NCI-H524 (cell line): ENCODE results near the gene FZD8.

ENCODE experiments used
- DNase-seq, 2 experiments: peaks; one replicate each; lab custom pipeline; 2025; lab: John Stamatoyannopoulos, UW

Gene FZD8

GRCh38 chr10:35640951-35641675 is 983 bp downstream of the FZD8 start:
- DNase-seq = peak in 1 of 2 experiments; percentile 43

- peak in 1 of 2 experiments; percentile 40 for DNase-seq
Observed at GRCh38 chr10:35640474-35640873, 1.6 kb downstream of the FZD8 start.

- peak in 1 of 2 experiments; percentile 40 for DNase-seq
Observed at GRCh38 chr10:35639728-35640401, 2.2 kb downstream of the FZD8 start.

- DNase-seq = peak in 1 of 2 experiments; percentile 32
Observed at GRCh38 chr10:35639021-35639727, 2.9 kb downstream of the FZD8 start.

- no peak for DNase-seq
Observed at GRCh38 chr10:35638101-35638500, 4.0 kb downstream of the FZD8 start.

- peak in 1 of 2 experiments; percentile 21 for DNase-seq
Observed at GRCh38 chr10:35637462-35637861, 4.6 kb downstream of the FZD8 start.

- no peak for DNase-seq
Observed at GRCh38 chr10:35636956-35637355, 5.1 kb downstream of the FZD8 start.

GRCh38 chr10:35635576-35635975 is 6.5 kb downstream of the FZD8 start:
- DNase-seq = peak; percentile 57 to 68

- peak in 1 of 2 experiments; percentile 50 for DNase-seq
Observed at GRCh38 chr10:35633006-35633980, 8.8 kb downstream of the FZD8 start.

- no peak for DNase-seq
Observed at GRCh38 chr10:35632027-35632426, 10.1 kb downstream of the FZD8 start.

GRCh38 chr10:35631404-35631803 is 10.7 kb downstream of the FZD8 start:
- DNase-seq = no peak

- peak in 1 of 2 experiments; percentile 16 for DNase-seq
Observed at GRCh38 chr10:35626971-35627507, 15.1 kb downstream of the FZD8 start.

- no peak for DNase-seq
Observed at GRCh38 chr10:35614312-35614711, 27.8 kb downstream of the FZD8 start.

- no peak for DNase-seq
Observed at GRCh38 chr10:35613597-35614226, 28.4 kb downstream of the FZD8 start.

- DNase-seq = no peak
Observed at GRCh38 chr10:35613107-35613440, 29.0 kb downstream of the FZD8 start.

- DNase-seq = peak in 1 of 2 experiments; percentile 30
Observed at GRCh38 chr10:35612385-35613106, 29.6 kb downstream of the FZD8 start.

- DNase-seq = peak in 1 of 2 experiments; percentile 13
Observed at GRCh38 chr10:35611750-35612149, 30.3 kb downstream of the FZD8 start.

GRCh38 chr10:35608328-35608672 is 33.8 kb downstream of the FZD8 start:
- no peak for DNase-seq

GRCh38 chr10:35607475-35608327 is 34.4 kb downstream of the FZD8 start:
- DNase-seq = no peak
